GM21576 (cell line): ENCODE measurements around the gene SMYD5.
A peak's percentile ranks its signal among the peaks of the same experiment; 100 is the strongest.
"Not testable (repeated sequence)": the region's sequence is repeated elsewhere in the genome, so short reads cannot be mapped to it uniquely, and the experiment has no call there.

ENCODE experiments used
- ATAC-seq: cut with Tn5 transposase; IDR thresholded peaks from one replicate; pipeline ENCODE4 v1.9.1; 2021; ENCODE audit warnings: mild to moderate bottlenecking, moderate library complexity; ENCODE audit not compliant: unreplicated experiment

Gene SMYD5

GRCh38 chr2:73258186-73258912 is 44.3 kb downstream of the SMYD5 start:
- ATAC-seq = no peak

DNA sequence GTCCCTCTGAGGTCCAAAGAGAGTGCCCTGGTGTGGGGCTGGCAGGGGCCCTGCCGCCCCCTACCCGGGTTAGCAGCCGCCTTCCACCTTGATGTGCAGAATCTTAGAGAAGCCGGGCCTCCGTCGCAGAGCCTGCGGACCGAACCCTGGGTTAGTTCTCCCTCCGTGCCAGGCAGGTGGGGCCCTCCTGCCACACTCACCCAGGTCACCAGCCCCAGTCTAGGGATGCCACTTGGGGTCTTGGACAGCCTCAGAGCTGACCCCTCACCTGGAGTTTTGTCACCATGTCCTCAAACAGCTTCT is 44.8 kb downstream of the SMYD5 start:
- ATAC-seq = no peak

GRCh38 chr2:73259276-73259675 is 45.2 kb downstream of the SMYD5 start:
- ATAC-seq = no peak

DNA sequence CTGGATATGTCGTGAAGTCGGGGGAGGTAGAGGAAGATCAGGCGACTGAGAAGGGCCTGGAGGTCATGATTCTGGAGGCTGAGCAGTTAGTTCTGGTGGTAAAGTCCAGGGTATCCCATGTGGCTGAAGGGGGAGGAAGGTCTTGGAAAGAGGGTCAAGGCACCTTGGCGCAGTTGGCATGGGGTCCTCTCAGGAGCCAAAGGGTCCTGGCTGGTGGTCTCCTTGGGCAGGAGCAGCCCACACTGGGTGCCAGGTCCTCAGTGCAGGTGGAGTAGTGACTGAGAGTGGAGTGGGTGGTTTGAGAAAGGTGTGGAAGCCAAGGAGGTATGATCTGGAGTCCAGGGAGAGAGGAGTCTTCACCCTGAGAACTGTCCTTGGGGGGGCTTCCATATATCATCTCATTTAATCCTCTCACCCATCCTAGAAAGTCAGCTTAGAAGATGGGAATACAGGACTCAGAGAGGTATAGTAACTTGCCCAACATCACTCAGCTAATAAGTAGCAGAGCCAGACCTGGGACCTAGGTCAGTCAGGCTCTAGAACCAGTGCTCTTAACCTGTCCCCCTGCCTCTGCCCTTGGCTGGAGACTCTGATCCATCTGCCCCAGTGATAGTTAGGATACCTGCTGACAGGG is 45.8 kb downstream of the SMYD5 start:
- no peak for ATAC-seq

- no peak for ATAC-seq
These were observed 46.4 kb downstream of the SMYD5 start for GRCh38 chr2:73260338-73260984.

GRCh38 chr2:73262108-73262651 is 48.1 kb downstream of the SMYD5 start:
- ATAC-seq = no peak

DNA sequence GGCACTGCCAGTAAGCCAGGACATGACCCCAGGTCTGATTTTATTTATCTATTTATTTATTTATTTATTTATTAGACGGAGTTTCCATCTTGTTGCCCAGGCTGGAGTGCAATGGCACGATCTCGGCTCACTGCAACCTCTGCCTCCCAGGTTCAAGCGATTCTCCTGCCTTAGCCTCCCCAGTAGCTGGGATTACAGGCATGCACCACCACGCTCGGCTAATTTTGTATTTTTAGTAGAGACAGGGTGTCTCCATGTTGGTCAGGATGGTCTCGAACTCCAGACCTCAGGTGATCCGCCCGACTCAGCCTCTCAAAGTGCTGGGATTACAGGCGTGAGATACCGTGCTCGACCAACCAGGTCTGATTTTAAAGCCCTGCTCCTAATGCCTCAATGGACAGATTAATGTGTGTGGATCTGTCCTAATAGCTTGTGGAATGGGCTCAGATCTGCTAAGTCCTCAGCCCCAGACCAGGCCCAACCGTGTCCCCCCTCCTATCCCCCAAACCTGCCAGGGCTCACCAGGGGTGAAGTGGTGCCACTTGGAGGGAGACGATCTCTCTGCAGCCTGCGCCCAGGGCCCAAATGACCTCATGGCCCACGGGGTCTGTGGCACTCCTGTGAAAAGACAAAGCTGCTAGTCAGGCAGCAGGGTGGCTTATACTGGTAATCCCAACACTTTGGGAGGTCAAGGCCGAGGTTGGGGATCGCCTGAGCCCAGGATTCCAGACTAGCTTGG is 48.8 kb downstream of the SMYD5 start:
- ATAC-seq = not testable (repeated sequence)

GRCh38 chr2:73263540-73264331 is 49.7 kb downstream of the SMYD5 start:
- ATAC-seq = no peak

DNA sequence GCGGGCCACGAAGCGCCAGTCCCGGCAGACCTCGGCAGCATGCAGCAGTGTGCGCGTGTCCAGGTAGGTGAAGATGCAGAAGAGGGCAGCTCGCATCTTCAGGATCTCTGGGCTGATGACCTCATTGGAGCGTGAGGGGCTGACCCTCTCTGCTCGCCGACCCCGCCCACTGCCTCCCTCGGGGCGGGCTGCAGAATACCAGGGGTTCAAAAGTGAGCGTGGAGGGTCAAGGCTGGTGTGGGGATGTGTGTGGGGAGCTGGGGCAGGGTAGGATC is 50.2 kb downstream of the SMYD5 start:
- no peak for ATAC-seq

DNA sequence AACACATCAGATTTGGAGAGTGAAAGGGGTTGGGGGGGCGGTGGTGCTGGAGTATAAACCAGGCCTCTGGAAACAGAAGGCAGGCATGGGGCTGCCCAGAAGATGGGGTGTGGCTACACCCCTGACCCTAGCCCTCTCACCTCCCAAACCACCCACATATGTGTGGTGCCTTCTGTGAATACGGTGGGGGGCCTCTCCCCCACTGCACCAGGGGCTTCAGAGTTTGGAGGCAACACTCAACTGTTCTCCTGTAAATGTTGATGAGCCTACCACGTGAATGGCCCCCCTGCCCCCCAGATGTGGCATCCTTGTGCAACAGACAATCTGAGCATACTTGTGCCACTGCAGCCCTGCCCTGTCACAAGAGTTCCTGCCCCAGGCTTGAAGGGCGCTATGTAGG is 50.7 kb downstream of the SMYD5 start:
- ATAC-seq = no peak

- ATAC-seq = no peak
These were observed 51.4 kb downstream of the SMYD5 start for GRCh38 chr2:73265298-73266060.

DNA sequence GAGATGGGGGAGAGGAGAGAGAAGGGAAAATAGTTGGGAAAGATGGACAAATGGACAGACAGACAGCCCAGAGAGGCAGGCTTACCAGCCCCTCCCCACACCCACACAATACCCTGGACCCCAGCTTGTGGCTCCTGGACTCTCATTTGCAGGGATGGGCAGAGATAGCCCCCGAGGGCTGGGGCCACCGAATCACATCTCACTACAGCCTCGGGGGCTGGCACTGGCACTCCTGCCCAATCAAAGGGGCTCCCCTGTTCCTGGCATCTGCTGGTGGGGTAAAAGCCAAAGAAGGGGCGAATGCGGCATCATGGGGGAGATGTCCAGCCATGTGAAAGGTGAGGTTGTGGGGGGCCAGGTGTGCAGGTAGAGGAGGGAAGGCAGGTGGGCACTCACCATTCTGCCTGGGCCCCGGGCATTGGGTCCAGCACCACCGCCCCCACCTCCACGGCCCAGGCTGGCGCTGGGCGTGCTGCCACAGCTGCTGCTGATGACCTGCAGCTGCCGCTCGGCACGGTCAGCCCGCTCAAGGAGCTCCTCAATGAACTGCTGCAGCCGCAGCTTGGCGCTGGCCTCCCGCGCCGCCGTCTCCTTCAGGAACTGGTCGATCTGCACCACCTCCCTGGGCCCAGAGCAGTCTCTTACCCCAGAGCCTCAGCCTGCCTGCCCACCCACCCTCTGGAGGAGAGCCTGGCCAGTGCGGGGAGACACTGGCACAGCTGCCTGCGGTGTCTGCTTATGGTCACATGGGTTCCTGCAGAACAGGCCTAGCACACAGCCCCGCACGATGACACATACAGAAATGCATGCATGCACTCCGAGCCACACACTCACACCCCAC is 52.2 kb downstream of the SMYD5 start:
- ATAC-seq = no peak

- no peak for ATAC-seq
These were observed 53.0 kb downstream of the SMYD5 start for GRCh38 chr2:73267008-73267407.

- no peak for ATAC-seq
These were observed 54.4 kb downstream of the SMYD5 start for GRCh38 chr2:73268366-73268829.

GRCh38 chr2:73268830-73269685 is 55.0 kb downstream of the SMYD5 start:
- peak; percentile 80 for ATAC-seq

DNA sequence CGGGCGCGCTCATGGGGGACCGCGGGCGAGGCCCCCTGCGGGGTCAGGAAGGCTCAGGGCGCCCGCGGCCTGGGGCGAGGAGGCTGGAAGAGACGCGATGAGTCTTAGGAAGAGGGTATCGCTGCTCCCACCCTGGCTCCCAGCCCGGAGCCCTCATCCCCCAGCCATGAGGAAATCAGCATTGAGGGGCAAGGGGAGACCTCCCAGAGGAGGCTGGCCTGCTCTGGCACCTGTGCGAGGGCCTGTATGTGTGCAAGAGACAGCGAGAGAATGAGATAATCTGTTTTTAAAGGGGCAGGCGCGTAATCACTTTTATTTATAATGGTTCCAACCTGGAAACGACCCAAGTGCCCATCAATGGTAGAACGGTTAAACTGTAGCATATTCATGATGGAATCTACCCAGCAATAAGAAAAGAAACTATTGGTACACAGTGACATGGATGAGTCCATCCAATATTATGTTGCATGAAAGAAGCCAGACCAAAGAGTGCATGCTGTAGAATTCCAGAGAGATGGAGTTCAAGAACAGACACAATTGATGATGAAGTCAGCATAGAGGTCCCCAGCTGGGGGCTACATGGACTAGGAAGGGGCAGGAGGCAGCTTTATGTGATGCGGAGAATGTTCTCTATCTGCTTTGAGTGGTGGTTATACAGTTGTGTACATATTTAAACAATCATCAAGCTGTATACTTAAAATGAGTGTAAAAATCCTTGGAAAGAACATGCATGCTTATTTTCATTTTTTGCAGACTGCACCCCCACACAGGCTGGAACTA is 55.8 kb downstream of the SMYD5 start:
- ATAC-seq = no peak

DNA sequence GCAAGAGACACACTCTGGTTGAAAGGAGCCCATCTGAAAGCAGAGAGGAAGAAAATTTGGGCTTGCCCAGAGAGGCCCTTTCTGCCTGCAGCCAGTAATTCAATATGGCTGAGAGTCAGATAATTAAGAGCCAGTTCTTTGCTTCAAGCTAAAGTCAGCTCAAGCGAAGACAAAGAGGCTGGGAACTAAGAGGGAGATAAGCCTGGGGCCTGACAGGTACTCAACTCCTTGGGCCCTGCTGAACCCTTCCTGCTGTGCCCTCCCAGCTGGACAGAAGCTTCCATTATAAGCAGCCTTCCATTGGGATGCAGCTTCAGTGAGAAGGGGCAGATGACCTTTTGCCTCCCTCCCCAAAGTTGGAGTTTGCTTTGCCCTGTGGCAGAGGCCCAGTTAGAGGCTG is 58.2 kb downstream of the SMYD5 start:
- no peak for ATAC-seq
